HCT116 (cell line): ENCODE results near the gene CDH26.

Experiments
- CTCF ChIP-seq, 3 experiments: fragments of 200-600 bp in 1 of 3; sonication (generic) in 1 of 3; IDR thresholded peaks in 2 of 3; conservative IDR thresholded peaks in 1 of 3; 2 replicates each; pipeline ENCODE4 v1.5.1; 2012 to 2017; ENCODE audit warnings: low read depth in 2 of 3, low read length in 2 of 3, antibody characterized with exemption in 1 of 3, borderline replicate concordance in 1 of 3, control low read depth in 1 of 3, mild to moderate bottlenecking in 1 of 3, mixed read lengths in 1 of 3, mixed run types in 1 of 3, moderate library complexity in 1 of 3; ENCODE audit not compliant: insufficient read depth in 1 of 3
- EGR1 ChIP-seq: IDR thresholded peaks from 2 replicates; pipeline ENCODE4 v1.6.1; 2012; ENCODE audit warnings: low read depth
- EZH2 ChIP-seq: fragments of 200-600 bp; sonication (generic); IDR thresholded peaks from 2 replicates; pipeline ENCODE4 v1.6.1; 2017; ENCODE audit warnings: antibody characterized with exemption, mixed run types
- EZH2phosphoT487 ChIP-seq: fragments of 200-600 bp; IDR thresholded peaks from 2 replicates; pipeline ENCODE4 v1.6.1; 2018; ENCODE audit warnings: antibody characterized with exemption, borderline replicate concordance
- JUND ChIP-seq: IDR thresholded peaks from 2 replicates; pipeline ENCODE4 v1.6.1; 2012
- MAX ChIP-seq: IDR thresholded peaks from 2 replicates; pipeline ENCODE4 v1.6.1; 2012
- POLR2A ChIP-seq: IDR thresholded peaks from 2 replicates; pipeline ENCODE4 v1.7.0; 2011; ENCODE audit warnings: borderline replicate concordance; ENCODE audit not compliant: insufficient read depth, insufficient read length; ENCODE audit errors: extremely low read depth
- POLR2AphosphoS5 ChIP-seq: IDR thresholded peaks from 2 replicates; pipeline ENCODE4 v1.6.1; 2011; ENCODE audit warnings: mild to moderate bottlenecking, low read depth, low read length, moderate library complexity
- SRF ChIP-seq: IDR thresholded peaks from 2 replicates; pipeline ENCODE4 v1.6.1; 2012; ENCODE audit warnings: low read depth
- YY1 ChIP-seq: IDR thresholded peaks from 2 replicates; pipeline ENCODE4 v1.6.1; 2011; ENCODE audit warnings: low read length, low read depth, moderate library complexity, mild to moderate bottlenecking; ENCODE audit not compliant: insufficient replicate concordance; ENCODE audit errors: extremely low read depth
- ZNF274 ChIP-seq: fragments of 200-500 bp; sonication (Bioruptor generic); IDR thresholded peaks from 2 replicates; pipeline ENCODE4 v1.6.1; 2014; ENCODE audit warnings: mild to moderate bottlenecking, low read depth, low read length, inconsistent platforms

GRCh38 chr20:60052322-60052721 is 94.1 kb downstream of the CDH26 start:
- TF ChIP-seq CTCF (IDR thresholded peaks at IDR 0.05 in 2 of 3, conservative IDR thresholded peaks at IDR 0.05 in 1 of 3; ENCODE audit: borderline replicate concordance in 1 of 3, insufficient read depth in 1 of 3, low read depth in 2 of 3, low read length in 2 of 3) (no peak), EZH2phosphoT487 (no peak), POLR2AphosphoS5 (no peak), ZNF274 (no peak), YY1 (no peak), EZH2 (no peak), EGR1 (no peak), POLR2A (no peak), MAX (no peak), JUND (no peak), SRF (no peak)
